DMS153 (cell line): ENCODE data around the gene ERI2.
"Not testable (repeated sequence)": the region's sequence is repeated elsewhere in the genome, so short reads cannot be mapped to it uniquely, and the experiment has no call there.

Experiments
- DNase-seq: peaks from one replicate; lab custom pipeline; 2025; lab: John Stamatoyannopoulos, UW

ERI2 gene

GRCh38 chr16:20765732-20766131, 40.5 kb downstream of the ERI2 start:
- no peak for DNase-seq

DNA sequence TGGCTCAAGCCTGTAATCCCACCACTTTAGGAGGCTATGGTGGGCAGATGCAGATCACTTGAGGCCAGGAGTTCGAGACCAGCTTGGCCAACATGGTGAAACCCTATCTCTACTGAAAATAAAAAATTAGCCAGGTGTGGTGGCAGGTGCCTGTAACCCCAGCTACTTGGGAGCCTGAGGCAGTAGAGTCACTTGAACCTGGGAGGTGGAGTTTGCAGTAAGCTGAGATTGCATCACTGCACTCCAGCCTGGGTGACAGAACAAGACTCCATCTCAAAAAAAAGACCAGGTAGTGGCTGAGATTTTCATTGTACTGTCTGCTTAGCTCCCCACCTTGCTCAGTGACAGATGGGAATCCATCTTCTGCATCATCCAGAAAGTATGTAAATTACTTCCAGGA, 41.8 kb downstream of the ERI2 start:
- DNase-seq: not testable (repeated sequence)

DNA sequence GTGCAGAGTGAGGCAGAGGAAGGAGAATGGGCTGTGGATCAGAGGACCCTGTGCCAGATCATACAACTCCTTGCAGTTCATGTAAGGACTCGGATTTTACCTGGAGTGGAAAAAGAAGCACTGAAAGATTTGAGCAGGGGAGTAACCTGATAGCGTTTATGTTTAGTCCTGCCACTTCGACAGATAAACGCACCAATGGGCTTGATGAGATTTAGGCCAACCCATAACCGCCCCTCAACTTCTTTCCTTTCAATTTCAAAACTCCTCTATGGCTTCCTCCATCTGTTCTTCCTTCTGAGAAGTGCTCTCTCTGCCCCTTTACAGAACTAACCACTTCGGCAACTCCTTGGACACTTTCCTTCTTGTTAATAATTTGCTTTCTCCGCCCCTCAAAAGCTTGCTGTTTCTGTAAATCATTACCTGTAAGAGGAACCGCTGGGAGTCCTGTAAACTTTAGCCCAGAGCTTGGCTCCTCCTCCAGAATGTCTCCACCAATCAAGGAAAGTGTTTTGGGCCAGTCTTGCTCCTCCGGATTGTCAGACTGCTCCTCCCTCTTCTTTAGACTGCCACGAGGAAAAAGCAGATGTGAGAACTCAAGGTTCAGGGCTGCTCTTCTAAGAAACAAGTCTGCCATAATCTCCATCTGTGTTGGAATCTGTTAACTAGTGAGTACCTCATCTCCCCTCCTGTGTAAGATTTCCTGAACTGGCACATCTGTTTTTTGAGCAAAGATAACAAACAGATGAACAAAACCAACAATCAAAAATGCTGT, 42.6 kb downstream of the ERI2 start, which contains the start of gene ACSM3:
ACSM3 (plus strand) TSS at position 554 of the 772 bp plus-strand sequence. CDS start 6,021 bp downstream, outside the sequence.
- no peak for DNase-seq

GRCh38 chr16:20762404-20763123, 43.7 kb downstream of the ERI2 start:
- DNase-seq: no peak

GRCh38 chr16:20761175-20761574, 45.1 kb downstream of the ERI2 start:
- no peak for DNase-seq

GRCh38 chr16:20760346-20760745, 45.9 kb downstream of the ERI2 start:
- DNase-seq: no peak

DNA sequence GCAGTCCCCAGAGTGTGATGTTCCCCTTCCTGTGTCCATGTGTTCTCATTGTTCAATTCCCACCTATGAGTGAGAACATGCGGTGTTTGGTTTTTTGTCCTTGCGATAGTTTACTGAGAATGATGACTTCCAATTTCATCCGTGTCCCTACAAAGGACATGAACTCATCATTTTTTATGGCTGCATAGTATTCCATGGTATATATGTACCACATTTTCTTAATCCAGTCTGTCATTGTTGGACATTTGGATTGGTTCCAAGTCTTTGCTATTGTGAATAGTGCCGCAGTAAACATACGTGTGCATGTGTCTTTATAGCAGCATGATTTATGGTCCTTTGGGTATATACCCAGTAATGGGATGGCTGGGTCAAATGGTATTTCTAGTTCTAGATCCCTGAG, 50.5 kb downstream of the ERI2 start:
- DNase-seq: not testable (repeated sequence)

- no peak for DNase-seq
Measured at GRCh38 chr16:20755238-20755637, 51.0 kb downstream of the ERI2 start.

DNA sequence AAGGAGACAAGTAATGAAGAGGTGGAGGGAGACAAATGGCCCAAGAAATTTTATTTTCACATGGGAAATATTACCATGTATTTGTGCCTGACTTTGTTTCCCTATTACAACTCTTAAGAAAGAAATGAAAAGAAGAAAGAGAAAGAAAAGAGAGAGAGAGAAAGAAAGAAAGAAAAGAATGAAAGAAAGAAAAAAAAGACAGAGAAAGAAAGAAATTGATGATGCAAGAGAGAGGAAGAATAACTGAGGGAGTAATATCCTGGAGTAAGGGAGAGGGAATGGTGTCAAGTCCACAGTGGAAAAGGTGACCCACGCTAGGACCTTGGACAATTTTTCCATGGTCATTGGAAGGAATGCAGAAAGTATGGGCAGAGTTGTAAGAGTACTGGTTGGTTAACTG, 52.5 kb downstream of the ERI2 start:
- no peak for DNase-seq

GRCh38 chr16:20750558-20750957, 55.7 kb downstream of the ERI2 start:
- no peak for DNase-seq

GRCh38 chr16:20749474-20749873, 56.8 kb downstream of the ERI2 start:
- no peak for DNase-seq

GRCh38 chr16:20747030-20747816, 59.0 kb downstream of the ERI2 start:
- no peak for DNase-seq

- DNase-seq: no peak
Measured at GRCh38 chr16:20746461-20746860, 59.8 kb downstream of the ERI2 start.
